Type B pancreatic cell (in vitro differentiated cells): ENCODE measurements around the gene EIF3D. TPM values are rescaled to one million over a fixed set of nuclear protein-coding genes. Genes with fewer than 3 reads are reported as not detected.
"Not testable (repeated sequence)": the region's sequence is repeated elsewhere in the genome, so short reads cannot be mapped to it uniquely, and the experiment has no call there.

Experiments
- DNase-seq: peaks from one replicate; pipeline ENCODE4 v3.0.0; 2021; ENCODE audit warnings: mixed read lengths; ENCODE audit not compliant: unreplicated experiment; ENCODE audit errors: extremely low spot score
- H3K27ac Mint-ChIP-seq: 2 replicates; pipeline ENCODE4 v1.8.0; 2021; ENCODE audit warnings: mild to moderate bottlenecking, mixed read lengths
- H3K27me3 Mint-ChIP-seq: 2 replicates; pipeline ENCODE4 v1.8.0; 2021; ENCODE audit warnings: mixed read lengths
- H3K36me3 Mint-ChIP-seq: 2 replicates; pipeline ENCODE4 v1.8.0; 2021; ENCODE audit warnings: mixed read lengths
- H3K4me1 Mint-ChIP-seq: one replicate; pipeline ENCODE4 v1.8.0; 2021; ENCODE audit warnings: mixed read lengths; ENCODE audit not compliant: unreplicated experiment
- H3K4me3 Mint-ChIP-seq: 2 replicates; pipeline ENCODE4 v1.8.0; 2021; ENCODE audit warnings: mild to moderate bottlenecking, mixed read lengths
- H3K9me3 Mint-ChIP-seq: 2 replicates; pipeline ENCODE4 v1.8.0; 2021; ENCODE audit warnings: mixed read lengths
- total RNA-seq: library from RNA; stranded (reverse); gene quantifications from 2 replicates; pipeline ENCODE4 v1.2.1, GENCODE V29; 2021; ENCODE audit warnings: low replicate concordance
- TF ChIP-seq, protein P1 (sequence below): fragments of 200-600 bp; sonication (generic); conservative IDR thresholded peaks from 2 replicates; pipeline ENCODE4 v1.5.0; 2021; ENCODE audit warnings: antibody characterized with exemption, mild to moderate bottlenecking

EIF3D gene
- total RNA-seq, 1 donor from 2014 or later = 162 TPM

DNA sequence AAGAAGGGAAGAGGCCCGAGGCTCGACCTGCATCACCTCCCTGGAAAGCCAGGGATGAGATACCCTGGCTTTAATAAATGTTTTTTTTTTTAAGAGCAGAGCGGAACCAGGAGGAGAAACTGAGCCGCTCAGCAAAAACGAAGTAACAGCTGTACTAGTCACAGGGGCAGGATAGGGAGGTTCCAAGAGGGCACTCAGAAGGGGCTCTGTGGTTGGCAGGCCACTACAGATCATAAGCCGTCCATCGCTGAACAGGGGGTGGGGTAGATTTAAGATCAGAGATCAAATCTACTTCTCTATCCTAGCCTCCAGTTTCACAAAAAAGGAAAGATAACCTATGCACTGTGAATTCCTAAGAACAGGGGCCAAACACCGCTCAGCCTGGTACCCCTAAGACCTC is 625 bp downstream of the EIF3D start:
- peaks cover 5% of the 10 kb centered on the region for H3K4me1 Mint-ChIP-seq
- peaks cover 25% of the 10 kb centered on the region for H3K36me3 Mint-ChIP-seq
- H3K9me3 Mint-ChIP-seq = no peaks in the 10 kb centered on the region
- no peaks in the 10 kb centered on the region for H3K27me3 Mint-ChIP-seq
- H3K27ac Mint-ChIP-seq = peak overlapping the region; percentile 99
- H3K4me3 Mint-ChIP-seq = peak overlapping the region; percentile 97
- DNase-seq = no peak
- TF ChIP-seq, protein P1, sequence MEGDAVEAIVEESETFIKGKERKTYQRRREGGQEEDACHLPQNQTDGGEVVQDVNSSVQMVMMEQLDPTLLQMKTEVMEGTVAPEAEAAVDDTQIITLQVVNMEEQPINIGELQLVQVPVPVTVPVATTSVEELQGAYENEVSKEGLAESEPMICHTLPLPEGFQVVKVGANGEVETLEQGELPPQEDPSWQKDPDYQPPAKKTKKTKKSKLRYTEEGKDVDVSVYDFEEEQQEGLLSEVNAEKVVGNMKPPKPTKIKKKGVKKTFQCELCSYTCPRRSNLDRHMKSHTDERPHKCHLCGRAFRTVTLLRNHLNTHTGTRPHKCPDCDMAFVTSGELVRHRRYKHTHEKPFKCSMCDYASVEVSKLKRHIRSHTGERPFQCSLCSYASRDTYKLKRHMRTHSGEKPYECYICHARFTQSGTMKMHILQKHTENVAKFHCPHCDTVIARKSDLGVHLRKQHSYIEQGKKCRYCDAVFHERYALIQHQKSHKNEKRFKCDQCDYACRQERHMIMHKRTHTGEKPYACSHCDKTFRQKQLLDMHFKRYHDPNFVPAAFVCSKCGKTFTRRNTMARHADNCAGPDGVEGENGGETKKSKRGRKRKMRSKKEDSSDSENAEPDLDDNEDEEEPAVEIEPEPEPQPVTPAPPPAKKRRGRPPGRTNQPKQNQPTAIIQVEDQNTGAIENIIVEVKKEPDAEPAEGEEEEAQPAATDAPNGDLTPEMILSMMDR = no peak

DNA sequence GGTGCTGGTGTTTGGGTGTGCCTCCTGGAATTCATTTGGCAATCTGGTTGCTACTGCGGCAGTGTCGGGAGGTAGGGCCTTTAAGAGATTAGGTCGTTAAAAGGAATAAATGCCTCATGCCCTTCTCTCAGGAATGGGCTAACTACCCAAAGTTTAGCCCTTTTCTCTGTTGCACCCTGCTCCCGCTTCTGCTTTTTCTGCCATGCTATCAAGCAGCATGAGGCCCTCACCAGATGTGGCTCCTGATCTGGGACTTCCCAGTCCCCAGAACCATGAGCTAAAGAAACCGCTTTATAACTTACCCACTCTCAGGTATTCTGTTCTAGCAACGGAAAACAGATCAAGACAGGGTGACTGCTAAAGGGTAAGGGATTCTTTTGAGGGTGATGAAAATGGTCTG is 6.3 kb downstream of the EIF3D start:
- H3K4me1 Mint-ChIP-seq = peaks cover 5% of the 10 kb centered on the region
- no peaks in the 10 kb centered on the region for H3K9me3 Mint-ChIP-seq

GRCh38 chr22:36520423-36520822 is 8.5 kb downstream of the EIF3D start:
- no peaks in the 10 kb centered on the region for H3K9me3 Mint-ChIP-seq
- TF ChIP-seq, protein P1 = no peak
- no peaks in the 10 kb centered on the region for H3K27me3 Mint-ChIP-seq
- no peak overlapping the region for H3K27ac Mint-ChIP-seq
- no peak overlapping the region for H3K4me3 Mint-ChIP-seq
- H3K36me3 Mint-ChIP-seq = peaks cover 41% of the 10 kb centered on the region
- no peaks in the 10 kb centered on the region for H3K4me1 Mint-ChIP-seq
- DNase-seq = no peak

More for the DNA sequence above, 6.3 kb downstream of the EIF3D start:
- Mint-ChIP-seq H3K27ac (no peak overlapping the region), H3K36me3 (peaks cover 38% of the 10 kb centered on the region), H3K27me3 (no peaks in the 10 kb centered on the region), H3K4me3 (no peak overlapping the region)
- DNase-seq = no peak
- TF ChIP-seq, protein P1 = no peak

DNA sequence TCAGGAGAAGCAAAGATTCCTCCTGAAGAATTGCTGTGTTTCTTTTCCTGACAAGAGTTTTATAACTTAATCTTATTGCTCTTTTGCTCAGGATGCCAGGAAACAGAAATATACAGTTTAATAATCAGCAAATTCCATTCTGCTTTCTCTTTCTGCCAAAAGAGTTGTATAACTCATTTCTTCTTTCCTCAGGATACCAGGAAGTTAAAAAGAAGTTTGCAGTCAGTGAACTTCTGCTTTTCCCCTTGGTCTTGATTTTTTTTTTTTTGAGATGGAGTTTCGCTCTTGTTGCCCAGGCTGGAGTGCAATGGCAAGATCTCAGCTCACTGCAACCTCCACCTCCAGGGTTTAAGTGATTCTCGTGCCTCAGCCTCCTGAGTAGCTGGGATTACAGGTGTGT is 9.1 kb downstream of the EIF3D start:
- H3K36me3 Mint-ChIP-seq = peaks cover 43% of the 10 kb centered on the region
- not testable (repeated sequence) for H3K27me3 Mint-ChIP-seq, H3K27ac Mint-ChIP-seq, H3K4me1 Mint-ChIP-seq, DNase-seq, H3K4me3 Mint-ChIP-seq, H3K9me3 Mint-ChIP-seq

DNA sequence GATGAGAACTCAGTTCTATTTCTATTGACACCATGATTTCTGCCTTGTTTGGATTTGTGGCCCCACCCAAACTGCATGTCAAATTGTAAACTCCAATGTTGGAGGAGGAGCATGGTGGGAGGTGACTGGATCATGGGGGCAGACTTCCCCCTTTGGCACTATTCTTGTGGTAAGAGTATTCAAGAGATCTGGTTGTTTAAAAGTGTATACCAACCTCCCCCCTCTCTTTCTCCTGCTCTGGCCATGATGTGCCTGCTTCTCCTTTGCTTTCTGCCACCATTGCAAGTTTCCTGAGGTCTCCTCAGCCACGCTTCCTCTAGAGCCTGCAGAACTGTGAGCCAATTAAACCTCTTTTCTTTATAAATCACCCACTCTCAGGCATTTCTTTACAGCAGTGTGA is 14.2 kb downstream of the EIF3D start:
- Mint-ChIP-seq H3K4me3 (no peak overlapping the region), H3K9me3 (no peaks in the 10 kb centered on the region), H3K4me1 (peaks cover 3% of the 10 kb centered on the region), H3K36me3 (peaks cover 56% of the 10 kb centered on the region), H3K27me3 (no peaks in the 10 kb centered on the region), H3K27ac (no peak overlapping the region)
- DNase-seq = no peak
- TF ChIP-seq, protein P1 = no peak

- Mint-ChIP-seq H3K9me3 (no peaks in the 10 kb centered on the region), H3K4me1 (peaks cover 3% of the 10 kb centered on the region), H3K36me3 (peaks cover 52% of the 10 kb centered on the region), H3K27me3 (no peaks in the 10 kb centered on the region), H3K4me3 (peak overlapping the region; percentile 3), H3K27ac (peak overlapping the region; percentile 4)
- DNase-seq = no peak
- TF ChIP-seq, protein P1 = no peak
These were observed 16.0 kb downstream of the EIF3D start for GRCh38 chr22:36512991-36513390.
